Neutrophil (primary cell): ENCODE results near the gene CA10.

Source experiments
- H3K27ac ChIP-seq: fragments of 200-600 bp; sonication (generic); 2 replicates; pipeline ENCODE4 v1.5.1; 2016; ENCODE audit warnings: mild to moderate bottlenecking, moderate library complexity
- H3K27me3 ChIP-seq: fragments of 200-600 bp; sonication (generic); 2 replicates; pipeline ENCODE4 v1.6.0; 2016; ENCODE audit warnings: mild to moderate bottlenecking
- H3K36me3 ChIP-seq: fragments of 200-600 bp; sonication (generic); 2 replicates; pipeline ENCODE4 v1.5.1; 2017
- H3K4me1 ChIP-seq, 2 experiments: fragments of 200-600 bp in 1 of 2; sonication (generic) in 1 of 2; 1 replicate in 1 of 2; 2 replicates in 1 of 2; pipeline versions ENCODE4 v1.5.1 to v1.6.1; 2013 to 2016; ENCODE audit warnings: low read depth in 1 of 2, low read length in 1 of 2, mild to moderate bottlenecking in 1 of 2, moderate library complexity in 1 of 2; ENCODE audit not compliant: control insufficient read depth in 1 of 2, insufficient read depth in 1 of 2
- H3K4me3 ChIP-seq, 2 experiments: fragments of 200-600 bp in 1 of 2; sonication (generic) in 1 of 2; 1 replicate in 1 of 2; 2 replicates in 1 of 2; pipeline ENCODE4 v1.5.1; 2013 to 2016; ENCODE audit warnings: low read depth in 1 of 2, low read length in 1 of 2, mild to moderate bottlenecking in 1 of 2, moderate library complexity in 1 of 2
- H3K9me3 ChIP-seq: fragments of 200-600 bp; sonication (generic); 2 replicates; pipeline ENCODE4 v1.5.1; 2016
- TF ChIP-seq, protein P1 (sequence below): fragments of 200-600 bp; sonication (generic); IDR thresholded peaks from 2 replicates; pipeline ENCODE4 v1.5.1; 2016; ENCODE audit warnings: antibody characterized with exemption

Gene CA10

DNA sequence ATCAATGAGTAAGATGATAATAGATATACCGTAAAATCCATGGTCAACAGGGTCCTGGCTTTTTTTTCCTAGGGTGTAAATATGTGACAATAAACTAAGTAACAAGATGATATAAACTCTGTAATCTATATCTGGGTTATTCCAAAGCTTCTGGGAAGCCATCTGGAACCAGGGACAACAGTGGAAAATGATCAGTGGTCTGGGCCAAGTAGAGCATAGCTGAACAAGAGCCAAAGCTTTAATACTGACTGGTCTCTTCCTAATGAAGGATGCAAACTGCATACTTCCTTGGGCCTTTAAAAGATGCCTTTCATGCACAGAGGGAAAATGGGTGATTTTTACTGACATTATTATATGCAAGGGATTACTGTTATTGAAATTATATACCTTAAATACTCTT, 8.9 kb downstream of the CA10 start:
- no peaks in the 10 kb centered on the region for H3K9me3 ChIP-seq
- H3K4me3 ChIP-seq, result no peak overlapping the region
- H3K27me3 ChIP-seq, result peaks cover 11% of the 10 kb centered on the region
- no peak overlapping the region for H3K27ac ChIP-seq
- TF ChIP-seq, protein P1, sequence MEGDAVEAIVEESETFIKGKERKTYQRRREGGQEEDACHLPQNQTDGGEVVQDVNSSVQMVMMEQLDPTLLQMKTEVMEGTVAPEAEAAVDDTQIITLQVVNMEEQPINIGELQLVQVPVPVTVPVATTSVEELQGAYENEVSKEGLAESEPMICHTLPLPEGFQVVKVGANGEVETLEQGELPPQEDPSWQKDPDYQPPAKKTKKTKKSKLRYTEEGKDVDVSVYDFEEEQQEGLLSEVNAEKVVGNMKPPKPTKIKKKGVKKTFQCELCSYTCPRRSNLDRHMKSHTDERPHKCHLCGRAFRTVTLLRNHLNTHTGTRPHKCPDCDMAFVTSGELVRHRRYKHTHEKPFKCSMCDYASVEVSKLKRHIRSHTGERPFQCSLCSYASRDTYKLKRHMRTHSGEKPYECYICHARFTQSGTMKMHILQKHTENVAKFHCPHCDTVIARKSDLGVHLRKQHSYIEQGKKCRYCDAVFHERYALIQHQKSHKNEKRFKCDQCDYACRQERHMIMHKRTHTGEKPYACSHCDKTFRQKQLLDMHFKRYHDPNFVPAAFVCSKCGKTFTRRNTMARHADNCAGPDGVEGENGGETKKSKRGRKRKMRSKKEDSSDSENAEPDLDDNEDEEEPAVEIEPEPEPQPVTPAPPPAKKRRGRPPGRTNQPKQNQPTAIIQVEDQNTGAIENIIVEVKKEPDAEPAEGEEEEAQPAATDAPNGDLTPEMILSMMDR, result no peak
- no peaks in the 10 kb centered on the region for H3K36me3 ChIP-seq
- H3K4me1 ChIP-seq, result peaks cover 0 to 4% of the 10 kb centered on the region in 2 experiments

DNA sequence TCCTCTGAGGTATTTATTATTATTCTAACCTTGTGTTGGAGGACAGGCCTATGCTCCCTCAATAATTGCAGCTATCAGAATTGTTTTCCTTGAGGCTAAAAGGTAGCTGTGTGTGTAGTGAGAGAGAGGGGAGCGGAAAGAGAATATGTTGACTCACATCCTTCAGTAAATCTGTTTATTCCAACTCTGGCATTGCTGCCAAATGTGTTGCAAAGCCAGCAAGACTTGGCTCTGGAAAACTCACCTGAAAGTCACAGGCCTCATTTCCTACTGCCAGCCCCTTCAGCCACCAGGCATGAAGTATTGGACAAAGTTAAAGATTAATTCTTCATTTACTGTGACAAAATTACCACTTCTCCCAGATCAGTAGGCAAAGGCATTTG, 9.6 kb downstream of the CA10 start:
- TF ChIP-seq, protein P1, result no peak

DNA sequence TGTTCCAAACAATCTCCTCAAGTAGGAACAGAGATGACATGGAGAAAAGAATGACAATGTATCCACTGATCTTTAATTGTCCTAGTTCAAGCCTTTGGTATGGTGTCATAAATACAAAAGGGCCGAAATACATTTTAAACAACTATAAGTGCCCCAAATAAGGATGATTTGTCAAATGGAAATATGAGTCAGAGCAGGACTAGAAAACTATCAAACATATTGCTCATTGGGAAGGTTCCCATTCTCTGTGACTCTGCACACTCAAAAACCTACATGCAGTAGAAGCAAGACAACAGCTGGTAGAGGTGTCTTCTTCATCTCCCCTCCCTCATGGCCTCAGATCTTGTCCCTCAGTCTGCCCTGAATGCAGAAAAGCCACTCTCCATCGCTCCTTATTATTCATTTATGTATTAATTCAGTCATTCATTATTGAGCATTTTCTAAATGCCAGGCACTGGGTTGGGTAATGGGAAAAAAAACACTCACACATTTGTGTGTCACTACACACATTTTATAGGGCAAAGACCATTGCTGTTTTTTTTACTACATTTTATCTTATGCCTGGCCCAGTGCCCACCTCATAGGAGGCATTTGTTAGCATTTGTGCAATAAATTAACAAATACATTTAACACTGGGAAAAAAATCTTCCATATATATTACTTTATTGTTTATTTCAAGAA, 10.1 kb downstream of the CA10 start:
- no peak overlapping the region for H3K4me3 ChIP-seq
- H3K27me3 ChIP-seq, result peaks cover 5% of the 10 kb centered on the region
- no peaks in the 10 kb centered on the region for H3K9me3 ChIP-seq
- no peak overlapping the region for H3K27ac ChIP-seq
- H3K36me3 ChIP-seq, result no peaks in the 10 kb centered on the region
- TF ChIP-seq, protein P1, result no peak
- peaks cover 0 to 4% of the 10 kb centered on the region in 2 experiments for H3K4me1 ChIP-seq

More for the DNA sequence above, 9.6 kb downstream of the CA10 start:
- Histone ChIP-seq H3K36me3 (no peaks in the 10 kb centered on the region), H3K9me3 (no peaks in the 10 kb centered on the region), H3K4me3 (no peak overlapping the region), H3K27ac (no peak overlapping the region), H3K27me3 (peaks cover 5% of the 10 kb centered on the region), H3K4me1 (peaks cover 0 to 4% of the 10 kb centered on the region in 2 experiments)

DNA sequence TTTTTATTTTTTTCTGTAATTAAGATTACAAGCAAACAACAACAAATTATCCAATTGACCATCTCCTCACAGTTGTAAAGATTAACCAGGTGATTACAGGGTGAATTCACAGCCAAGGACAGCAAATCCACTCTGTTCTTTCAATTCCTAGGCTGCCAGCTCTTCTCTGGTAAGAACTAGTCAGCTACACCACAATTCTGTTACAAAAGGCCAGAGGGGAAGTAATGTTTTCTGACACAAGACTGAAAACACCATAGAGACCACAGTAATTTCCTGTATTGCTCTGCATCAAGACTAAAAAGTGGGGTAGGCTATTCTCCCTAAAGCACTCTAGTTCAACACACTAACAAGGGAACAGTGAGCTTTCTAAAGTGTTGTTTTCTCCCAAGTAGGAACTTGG, 10.6 kb downstream of the CA10 start:
- TF ChIP-seq, protein P1, result no peak
- H3K4me1 ChIP-seq, result peaks cover 0 to 4% of the 10 kb centered on the region in 2 experiments
- H3K27ac ChIP-seq, result no peak overlapping the region

DNA sequence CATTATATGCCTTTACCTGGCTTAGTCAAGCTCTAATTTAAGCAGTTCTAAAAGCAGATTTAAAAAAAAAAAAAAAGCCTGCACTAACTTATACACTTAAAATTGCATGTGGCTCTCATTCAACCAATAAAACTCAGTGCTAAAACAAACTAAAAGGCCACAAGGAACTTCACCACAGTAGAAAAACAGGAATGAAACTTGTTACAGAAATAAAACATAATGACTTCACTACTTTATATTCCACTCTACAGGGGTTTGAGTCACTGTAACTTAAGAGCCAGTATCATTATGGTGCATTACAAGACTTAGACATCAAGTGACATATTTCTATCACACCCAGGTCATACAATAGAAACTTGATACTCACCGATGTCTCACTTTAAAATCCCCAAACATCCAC, 11.1 kb downstream of the CA10 start:
- Histone ChIP-seq H3K27me3 (peaks cover 5% of the 10 kb centered on the region), H3K9me3 (no peaks in the 10 kb centered on the region), H3K4me3 (no peak overlapping the region), H3K36me3 (no peaks in the 10 kb centered on the region), H3K27ac (no peak overlapping the region), H3K4me1 (peaks cover 0 to 4% of the 10 kb centered on the region in 2 experiments)
- TF ChIP-seq, protein P1, result no peak

More for the DNA sequence above, 10.6 kb downstream of the CA10 start:
- Histone ChIP-seq H3K9me3 (no peaks in the 10 kb centered on the region), H3K4me3 (no peak overlapping the region), H3K36me3 (no peaks in the 10 kb centered on the region), H3K27me3 (peaks cover 5% of the 10 kb centered on the region)
